Fibroblast of villous mesenchyme (primary cell): ENCODE results near the gene BOC. TPM values are rescaled to one million over a fixed set of nuclear protein-coding genes. Genes with fewer than 3 reads are reported as not detected.

Source experiments
- DNase-seq: peaks from one replicate; pipeline ENCODE4 v3.0.0-alpha.2; 2010; ENCODE audit warnings: low read depth
- H3K4me3 ChIP-seq: 2 replicates; pipeline ENCODE4 v1.5.1; 2011; ENCODE audit warnings: low read depth, mild to moderate bottlenecking, low read length
- total RNA-seq: library from RNA; depleted of rRNA; stranded (reverse); fragments of >200 nt; gene quantifications from 2 replicates; pipeline ENCODE4 v1.2.3, GENCODE V29; 2012
- TF ChIP-seq, protein P1 (sequence below): IDR thresholded peaks from 2 replicates; pipeline ENCODE4 v1.5.1; 2012; ENCODE audit warnings: low read depth, mild to moderate bottlenecking, low read length; ENCODE audit not compliant: insufficient read depth

Gene BOC
- total RNA-seq, 1 donor = 14.2 TPM

DNA sequence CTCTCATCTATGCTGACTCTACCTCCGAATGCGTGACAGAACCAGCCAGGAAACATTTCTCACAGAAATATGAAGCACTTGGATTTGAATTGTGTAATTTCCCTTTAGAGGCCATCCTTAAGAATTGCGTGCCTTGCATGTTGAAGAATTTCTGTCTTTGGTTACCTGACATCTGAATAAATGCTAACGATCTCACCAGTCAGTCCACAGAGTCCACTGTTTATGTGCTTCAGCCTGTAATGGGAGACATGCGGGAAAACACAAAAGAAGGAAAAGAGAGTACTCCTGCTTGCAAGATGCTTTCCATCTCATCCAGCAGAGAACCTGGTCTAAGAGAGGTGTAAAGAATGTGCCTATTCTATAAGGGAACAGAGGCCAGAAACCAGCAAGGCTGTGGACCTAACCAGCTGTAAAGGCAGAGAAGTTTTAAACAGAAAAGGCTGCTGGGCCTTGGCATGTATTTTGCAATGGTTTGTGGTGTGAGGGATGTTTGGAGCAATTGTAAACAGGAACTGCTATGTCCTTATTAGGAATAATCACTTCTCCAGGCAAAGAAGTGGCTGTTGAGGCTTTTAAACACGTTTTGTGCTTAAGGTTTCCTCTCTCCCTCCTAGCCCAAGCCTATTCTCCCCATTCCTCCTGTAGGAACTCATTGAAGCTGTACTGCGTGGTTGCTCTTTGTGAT lies 36.4 kb upstream of the BOC start:
- H3K4me3 ChIP-seq = no peak overlapping the region
- TF ChIP-seq, protein P1, sequence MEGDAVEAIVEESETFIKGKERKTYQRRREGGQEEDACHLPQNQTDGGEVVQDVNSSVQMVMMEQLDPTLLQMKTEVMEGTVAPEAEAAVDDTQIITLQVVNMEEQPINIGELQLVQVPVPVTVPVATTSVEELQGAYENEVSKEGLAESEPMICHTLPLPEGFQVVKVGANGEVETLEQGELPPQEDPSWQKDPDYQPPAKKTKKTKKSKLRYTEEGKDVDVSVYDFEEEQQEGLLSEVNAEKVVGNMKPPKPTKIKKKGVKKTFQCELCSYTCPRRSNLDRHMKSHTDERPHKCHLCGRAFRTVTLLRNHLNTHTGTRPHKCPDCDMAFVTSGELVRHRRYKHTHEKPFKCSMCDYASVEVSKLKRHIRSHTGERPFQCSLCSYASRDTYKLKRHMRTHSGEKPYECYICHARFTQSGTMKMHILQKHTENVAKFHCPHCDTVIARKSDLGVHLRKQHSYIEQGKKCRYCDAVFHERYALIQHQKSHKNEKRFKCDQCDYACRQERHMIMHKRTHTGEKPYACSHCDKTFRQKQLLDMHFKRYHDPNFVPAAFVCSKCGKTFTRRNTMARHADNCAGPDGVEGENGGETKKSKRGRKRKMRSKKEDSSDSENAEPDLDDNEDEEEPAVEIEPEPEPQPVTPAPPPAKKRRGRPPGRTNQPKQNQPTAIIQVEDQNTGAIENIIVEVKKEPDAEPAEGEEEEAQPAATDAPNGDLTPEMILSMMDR = no peak
- DNase-seq = peak; percentile 80

DNA sequence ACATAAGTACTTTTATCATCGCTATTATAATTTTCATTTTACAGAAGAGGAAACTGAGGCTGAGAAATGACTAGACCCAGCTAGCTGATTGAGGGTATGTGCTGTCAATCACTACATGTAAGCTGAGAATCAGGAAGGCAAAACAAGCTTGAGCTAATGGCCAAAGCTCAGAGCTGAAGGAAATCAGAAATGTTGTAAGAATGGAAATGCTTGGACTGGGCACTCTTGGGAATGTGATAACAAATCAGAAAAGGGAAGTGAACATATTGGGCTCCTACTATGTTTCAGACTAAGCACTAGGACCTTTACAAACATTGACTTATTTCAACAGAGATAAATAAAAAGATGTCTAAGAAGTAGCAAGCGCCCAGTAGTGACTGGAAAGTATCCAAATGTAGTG lies 33.8 kb upstream of the BOC start:
- DNase-seq = no peak
- H3K4me3 ChIP-seq = no peak overlapping the region
- TF ChIP-seq, protein P1 = no peak

DNA sequence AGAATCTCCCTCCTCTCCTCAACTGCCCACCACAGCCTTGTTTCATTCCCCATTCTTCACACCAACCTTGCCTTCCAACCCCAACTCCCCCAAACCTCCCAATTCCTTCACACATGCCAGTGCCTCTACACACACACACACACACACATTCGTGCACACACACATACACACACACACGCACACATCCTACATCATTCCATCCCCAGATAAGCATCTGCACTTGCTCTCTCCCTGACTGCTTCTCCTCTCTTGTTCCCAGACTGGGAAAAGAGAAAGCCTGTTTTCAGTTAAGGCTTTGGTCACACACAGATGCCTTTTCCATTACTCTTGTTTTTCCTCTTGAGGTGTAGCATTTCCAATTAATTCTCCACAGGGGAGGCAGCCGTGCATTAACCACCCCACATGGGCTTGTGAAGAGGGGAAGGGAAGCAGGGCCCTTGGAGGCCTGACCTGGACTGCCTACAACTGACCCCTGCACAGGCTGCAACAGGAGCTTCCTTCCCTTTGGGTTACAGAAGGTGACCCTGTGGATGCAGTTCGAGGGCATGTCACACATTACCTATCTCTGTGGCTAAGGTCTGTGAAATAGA lies 32.0 kb upstream of the BOC start:
- TF ChIP-seq, protein P1 = no peak
- H3K4me3 ChIP-seq = no peak overlapping the region
- no peak for DNase-seq

GRCh38 chr3:113183748-113184661 lies 27.4 kb upstream of the BOC start:
- H3K4me3 ChIP-seq = no peak overlapping the region
- DNase-seq = peak; percentile 19
- TF ChIP-seq, protein P1 = no peak

DNA sequence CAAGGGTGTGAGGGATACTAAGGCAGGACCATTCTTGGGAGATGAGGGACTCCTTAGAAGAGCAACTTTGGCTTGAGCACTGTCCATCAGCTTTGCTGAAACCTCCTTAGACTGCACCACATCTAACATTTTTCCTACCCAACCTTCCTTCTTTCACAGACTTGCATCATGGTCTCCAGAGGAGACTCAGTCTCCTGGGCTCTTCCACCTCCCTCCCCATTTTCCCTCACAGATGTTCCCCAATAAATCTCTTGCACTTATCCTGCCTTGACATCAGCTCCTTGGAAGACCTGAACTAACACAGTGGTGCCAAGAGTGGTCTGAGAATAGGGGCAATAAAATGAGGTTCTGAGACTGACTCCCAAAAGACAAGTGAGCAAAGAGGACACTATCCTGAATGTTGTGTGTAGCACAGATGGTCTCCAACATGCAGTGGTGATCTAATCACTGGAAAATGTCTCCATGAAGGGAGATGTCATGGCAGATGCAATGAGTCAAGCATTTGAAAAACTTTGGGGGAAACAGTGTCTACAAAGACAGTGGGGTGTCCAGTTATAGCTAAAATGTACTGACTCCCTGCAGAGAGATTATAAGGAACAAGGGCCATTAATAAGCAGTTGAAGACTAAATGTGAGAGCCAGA lies 26.0 kb upstream of the BOC start:
- H3K4me3 ChIP-seq = no peak overlapping the region
- DNase-seq = no peak
- TF ChIP-seq, protein P1 = no peak

- TF ChIP-seq, protein P1 = no peak
- no peak for DNase-seq
- H3K4me3 ChIP-seq = no peak overlapping the region
These were observed 24.8 kb upstream of the BOC start for GRCh38 chr3:113186566-113186965.
